B cell (primary cell): ENCODE measurements around the gene TLR8. TPM values are rescaled to one million over a fixed set of nuclear protein-coding genes. Genes with fewer than 3 reads are reported as not detected.
A peak's percentile ranks its signal among the peaks of the same experiment; 100 is the strongest.

ENCODE experiments used
- ATAC-seq: fragments of 200-7000 bp; cut with Tn5 transposase; one replicate; pipeline ENCODE4 v1.10.0; 2021; ENCODE audit warnings: low read depth, mild to moderate bottlenecking, moderate number of reproducible peaks, moderate library complexity
- CTCF ChIA-PET: fragments of 350-600 bp; sonication (Branson Sonifier 250); formaldehyde crosslinking; loops from one replicate; lab custom pipeline; 2021; ENCODE audit warnings: antibody characterized with exemption, inconsistent platforms; lab: Charles Lee
- POLR2A ChIA-PET: fragments of 350-600 bp; sonication (Branson Sonifier 250); formaldehyde crosslinking; loops from one replicate; lab custom pipeline; 2021; ENCODE audit warnings: antibody characterized with exemption; lab: Charles Lee
- DNase-seq: peaks from one replicate; pipeline ENCODE4 v3.0.0; 2013
- H2AFZ ChIP-seq: 2 replicates; pipeline ENCODE4 v1.6.1; 2012; ENCODE audit warnings: mild to moderate bottlenecking, low read depth, low read length; ENCODE audit not compliant: insufficient read depth, poor library complexity, severe bottlenecking
- H3K27ac ChIP-seq, 2 donors: 1 replicate in 1 of 2; 2 replicates in 1 of 2; pipeline ENCODE4 v1.5.1; 2012 to 2013; ENCODE audit warnings: low read length in 2 of 2, mild to moderate bottlenecking in 2 of 2, moderate library complexity in 1 of 2
- H3K27me3 ChIP-seq, 4 experiments: fragments of 200-600 bp in 1 of 4; sonication (generic) in 1 of 4; replicated peaks in 1 of 4; 1 replicate in 2 of 4; 2 replicates in 2 of 4; pipeline versions ENCODE4 v1.6.1 to v1.7.0; 2013 to 2016; ENCODE audit warnings: low read length in 3 of 4, mild to moderate bottlenecking in 2 of 4, mixed read lengths in 1 of 4, moderate library complexity in 1 of 4; ENCODE audit not compliant: insufficient read depth in 4 of 4, control insufficient read depth in 3 of 4; ENCODE audit errors: control extremely low read depth in 1 of 4
- H3K36me3 ChIP-seq, 2 experiments: replicated peaks in 1 of 2; 1 replicate in 1 of 2; 2 replicates in 1 of 2; pipeline versions ENCODE4 v1.6.1 to v1.7.1; 2013; ENCODE audit warnings: low read length in 1 of 2; ENCODE audit not compliant: insufficient read depth in 2 of 2, control insufficient read depth in 1 of 2; ENCODE audit errors: control extremely low read depth in 1 of 2, extremely low read depth in 1 of 2
- H3K4me1 ChIP-seq, 2 donors: fragments of 200-600 bp in 1 of 2; sonication (generic) in 1 of 2; 1 replicate in 1 of 2; 2 replicates in 1 of 2; pipeline versions ENCODE4 v1.5.1 to v1.6.1; 2013 to 2017; ENCODE audit warnings: low read length in 2 of 2; ENCODE audit not compliant: control insufficient read depth in 2 of 2, insufficient read depth in 2 of 2
- H3K4me2 ChIP-seq: replicated peaks from 2 replicates; pipeline ENCODE3; 2012; ENCODE audit warnings: mild to moderate bottlenecking, low read depth, low read length; ENCODE audit not compliant: poor library complexity, severe bottlenecking
- H3K4me3 ChIP-seq, 5 experiments: fragments of 200-600 bp in 1 of 5; sonication (generic) in 1 of 5; 1 replicate in 3 of 5; 2 replicates in 2 of 5; pipeline versions ENCODE4 v1.5.1 to v1.7.0; 2011 to 2016; ENCODE audit warnings: low read length in 4 of 5, mild to moderate bottlenecking in 4 of 5, low read depth in 2 of 5, control low read depth in 1 of 5, moderate library complexity in 1 of 5; ENCODE audit not compliant: insufficient read depth in 1 of 5; ENCODE audit errors: control extremely low read depth in 1 of 5, extremely low read depth in 1 of 5
- H3K79me2 ChIP-seq: fragments of 200-600 bp; sonication (generic); one replicate; pipeline ENCODE4 v1.6.0; 2016; ENCODE audit warnings: low read length; ENCODE audit not compliant: control insufficient read depth, insufficient read depth
- H3K9ac ChIP-seq: fragments of 200-600 bp; sonication (generic); 2 replicates; pipeline ENCODE4 v1.6.1; 2017; ENCODE audit warnings: mild to moderate bottlenecking, low read length, moderate library complexity
- H3K9me3 ChIP-seq, 3 donors: one replicate each; pipeline versions ENCODE4 v1.6.1 to v1.7.1; 2013; ENCODE audit warnings: low read length in 2 of 3; ENCODE audit not compliant: control insufficient read depth in 2 of 3, insufficient read depth in 1 of 3; ENCODE audit errors: control extremely low read depth in 1 of 3
- H4K20me1 ChIP-seq: 2 replicates; pipeline ENCODE4 v1.6.0; 2012; ENCODE audit warnings: mild to moderate bottlenecking, low read length; ENCODE audit not compliant: insufficient read depth, control insufficient read depth, poor library complexity, severe bottlenecking
- H3K27ac Mint-ChIP-seq: one replicate; pipeline ENCODE4 v1.8.0; 2021; ENCODE audit warnings: mixed read lengths
- H3K27me3 Mint-ChIP-seq: one replicate; pipeline ENCODE4 v1.8.0; 2021; ENCODE audit warnings: mixed read lengths
- H3K4me1 Mint-ChIP-seq: one replicate; pipeline ENCODE4 v1.8.0; 2021; ENCODE audit warnings: mixed read lengths
- H3K4me3 Mint-ChIP-seq: one replicate; pipeline ENCODE4 v1.8.0; 2021; ENCODE audit warnings: mixed read lengths
- H3K9me3 Mint-ChIP-seq: one replicate; pipeline ENCODE4 v1.8.0; 2022; ENCODE audit warnings: mixed read lengths; ENCODE audit not compliant: insufficient read depth
- CTCF ChIP-seq: fragments of 200-600 bp; IDR thresholded peaks from one replicate; pipeline ENCODE4 v1.8.0; 2022; ENCODE audit warnings: antibody characterized with exemption, mild to moderate bottlenecking
- EZH2 ChIP-seq: IDR thresholded peaks from 2 replicates; pipeline ENCODE4 v1.6.1; 2012; ENCODE audit warnings: borderline replicate concordance, low read depth, mild to moderate bottlenecking, moderate library complexity, low read length; ENCODE audit not compliant: insufficient read depth, poor library complexity, severe bottlenecking
- WGBS: methylation state at CpG from one replicate; pipeline ENCODE4 v1.1.5; 2013; ENCODE audit warnings: missing lambda C conversion rate; ENCODE audit not compliant: insufficient coverage; 5-methylcytosine and 5-hydroxymethylcytosine counted together
- intact Hi-C: fragments of 100-400 bp; cut with micrococcal nuclease; formaldehyde crosslinking; loops from one replicate; pipeline ENCODE4 v1.10.0; 2022
- polyA plus RNA-seq: library from polyadenylated mRNA; depleted of rRNA; stranded (reverse); fragments of >200 nt; gene quantifications from 2 replicates; pipeline ENCODE4 v1.2.3, GENCODE V29; 2012
- total RNA-seq, 2 donors: library from RNA; stranded (reverse); fragments of 120-200 nt in 1 of 2; gene quantifications; 1 replicate in 1 of 2; 2 replicates in 1 of 2; pipeline versions ENCODE4 v1.2.3 to v1.2.4, GENCODE V29; 2013 to 2022

The TLR8 gene
- total and polyA plus RNA-seq, 2 donors (not counting 1 experiment from before 2014, with no cell fraction given), result 0.19 to 0.39 TPM

GRCh38 chrX:12954376-12954775 is 48.0 kb downstream of the TLR8 start:
- Histone ChIP-seq H4K20me1 (peaks cover 5% of the 10 kb centered on the region), H3K36me3 (no peaks in the 10 kb centered on the region), H3K27ac (peak overlapping the region; percentile 95), H3K79me2 (peaks cover 47% of the 10 kb centered on the region), H3K27me3 (no peaks in the 10 kb centered on the region), H3K9me3 (no peaks in the 10 kb centered on the region), H3K4me1 (peaks cover 85 to 95% of the 10 kb centered on the region in 2 donors), H3K9ac (peak overlapping the region; percentile 15), H2AFZ (peak overlapping the region; percentile 23), H3K4me2 (peak overlapping the region; percentile 79), H3K4me3 (peak overlapping the region in 1 of 5 experiments; percentile 42)
- 69% methylated on average over 4 of the region's 9 CpGs for WGBS
- H3K4me1 Mint-ChIP-seq, result peaks cover 75% of the 10 kb centered on the region
- peak overlapping the region; percentile 94 for H3K27ac Mint-ChIP-seq
- ChIA-PET POLR2A (interaction anchor here (6.7 to 7.9 kb wide), 2 partner anchors 19 to 21 kb away, joined by 130 to 136 read pairs; partner anchors contain the start of gene TMSB4X), CTCF (interaction anchor here (0.6 to 4.8 kb wide), 4 partner anchors 16 to 1042 kb away, joined by 3 to 35 read pairs (median 12); partner anchors contain the start of gene TMSB4X)
- ATAC-seq (no peak), DNase-seq (no peak)
- H3K4me3 Mint-ChIP-seq, result peak overlapping the region; percentile 70
- no peak for TF ChIP-seq EZH2
- no peak for TF ChIP-seq CTCF
- H3K9me3 Mint-ChIP-seq, result no peaks in the 10 kb centered on the region
- intact Hi-C loops, result loop anchor here (5.0 kb wide), 1 partner anchor 303 kb away; no protein-coding TSS in a partner anchor
- H3K27me3 Mint-ChIP-seq, result no peaks in the 10 kb centered on the region

GRCh38 chrX:12954981-12955380 is 48.6 kb downstream of the TLR8 start:
- TF ChIP-seq CTCF (no peak), EZH2 (no peak)
- no peaks in the 10 kb centered on the region for H3K27me3 Mint-ChIP-seq
- Histone ChIP-seq H2AFZ (peak overlapping the region; percentile 23), H3K4me3 (peak overlapping the region in 1 of 5 experiments; percentile 42), H3K9ac (peak overlapping the region; percentile 15), H3K27ac (peak overlapping the region; percentile 95), H3K9me3 (no peaks in the 10 kb centered on the region), H3K4me2 (peak overlapping the region; percentile 79), H3K79me2 (peaks cover 41% of the 10 kb centered on the region), H3K27me3 (no peaks in the 10 kb centered on the region), H3K36me3 (no peaks in the 10 kb centered on the region), H4K20me1 (no peaks in the 10 kb centered on the region), H3K4me1 (peaks cover 84 to 95% of the 10 kb centered on the region in 2 donors)
- POLR2A ChIA-PET, result interaction anchor here (1.2 to 6.7 kb wide), 4 partner anchors 18 to 780 kb away, joined by 3 to 136 read pairs (median 4); partner anchors contain the start of genes OFD1, TMSB4X and TRAPPC2
- ATAC-seq (no peak), DNase-seq (peak; percentile 48)
- intact Hi-C loops, result loop anchor here (5.0 kb wide), 1 partner anchor 302 kb away; no protein-coding TSS in a partner anchor
- peak overlapping the region; percentile 70 for H3K4me3 Mint-ChIP-seq
- CTCF ChIA-PET, result interaction anchor here (0.6 to 4.8 kb wide), 6 partner anchors 15 to 1042 kb away, joined by 3 to 35 read pairs (median 9); partner anchors contain the start of gene TMSB4X
- H3K27ac Mint-ChIP-seq, result peak overlapping the region; percentile 94
- H3K9me3 Mint-ChIP-seq, result no peaks in the 10 kb centered on the region
- peaks cover 72% of the 10 kb centered on the region for H3K4me1 Mint-ChIP-seq
- 0% methylated on average over 3 of the region's 4 CpGs for WGBS
